HG02943 (cell line): ENCODE results near the gene PCDH12.
"Not testable (repeated sequence)": the region's sequence is repeated elsewhere in the genome, so short reads cannot be mapped to it uniquely, and the experiment has no call there.

Experiments used
- ATAC-seq: cut with Tn5 transposase; IDR thresholded peaks from one replicate; pipeline ENCODE4 v1.9.1; 2021; ENCODE audit warnings: mild to moderate bottlenecking, low read depth, moderate library complexity; ENCODE audit not compliant: unreplicated experiment

Gene PCDH12

DNA sequence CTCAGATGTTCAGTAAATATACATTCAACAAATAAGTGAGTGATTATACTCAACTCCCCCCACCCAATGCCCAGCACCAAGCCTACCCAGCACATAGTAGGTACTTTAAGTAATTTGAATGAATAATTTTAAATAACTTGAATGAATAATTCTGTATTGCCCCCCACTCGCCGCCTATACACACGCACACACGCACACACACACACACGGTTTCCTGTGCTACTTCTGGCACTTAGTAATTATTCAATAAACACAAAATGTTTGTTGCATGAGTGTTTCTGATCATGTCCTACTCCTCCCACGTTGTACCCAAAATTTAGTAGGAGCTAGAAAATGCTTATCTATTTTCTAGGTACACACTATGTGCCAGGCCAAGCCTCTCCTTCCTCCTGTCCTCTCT, 16.2 kb downstream of the PCDH12 start:
- ATAC-seq: no peak

- no peak for ATAC-seq
Observed at GRCh38 chr5:141941307-141941706, 16.7 kb downstream of the PCDH12 start.

DNA sequence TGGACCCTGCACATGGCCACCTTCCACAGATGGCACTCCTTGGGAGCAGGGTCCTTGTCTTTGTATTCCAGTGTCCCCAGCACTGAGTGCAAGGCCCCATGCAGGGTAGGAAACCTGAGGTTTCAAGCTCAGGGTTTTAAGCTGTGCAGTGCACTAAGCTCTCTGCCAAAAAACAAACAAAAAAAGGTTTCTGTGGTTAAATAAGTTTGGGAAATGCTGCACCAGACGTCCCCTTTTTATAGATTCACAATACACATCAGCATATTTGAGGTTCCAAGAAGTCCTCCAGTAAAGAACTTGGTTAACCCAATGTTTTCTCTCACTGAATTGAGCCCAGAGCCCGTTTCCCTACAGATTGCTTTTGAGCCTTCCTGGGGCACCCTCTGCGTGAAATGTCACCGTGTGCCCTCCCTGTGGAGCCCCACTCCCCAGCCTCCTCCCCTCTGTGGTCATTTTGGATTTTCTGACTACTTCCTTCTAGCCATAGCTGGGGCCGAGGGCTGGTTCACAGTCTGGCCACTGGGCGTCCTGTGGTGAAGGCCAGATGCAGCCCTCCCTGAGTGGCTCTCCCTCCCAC, 17.2 kb downstream of the PCDH12 start:
- no peak for ATAC-seq

- ATAC-seq: no peak
Observed at GRCh38 chr5:141935538-141935937, 22.5 kb downstream of the PCDH12 start.

- ATAC-seq: no peak
Observed at GRCh38 chr5:141934099-141934844, 23.7 kb downstream of the PCDH12 start.

- no peak for ATAC-seq
Observed at GRCh38 chr5:141933151-141933550, 24.9 kb downstream of the PCDH12 start.

GRCh38 chr5:141931694-141932093, 26.3 kb downstream of the PCDH12 start:
- ATAC-seq: no peak

GRCh38 chr5:141929398-141930058, 28.5 kb downstream of the PCDH12 start:
- ATAC-seq: no peak

GRCh38 chr5:141928051-141928450, 30.0 kb downstream of the PCDH12 start:
- ATAC-seq: no peak

DNA sequence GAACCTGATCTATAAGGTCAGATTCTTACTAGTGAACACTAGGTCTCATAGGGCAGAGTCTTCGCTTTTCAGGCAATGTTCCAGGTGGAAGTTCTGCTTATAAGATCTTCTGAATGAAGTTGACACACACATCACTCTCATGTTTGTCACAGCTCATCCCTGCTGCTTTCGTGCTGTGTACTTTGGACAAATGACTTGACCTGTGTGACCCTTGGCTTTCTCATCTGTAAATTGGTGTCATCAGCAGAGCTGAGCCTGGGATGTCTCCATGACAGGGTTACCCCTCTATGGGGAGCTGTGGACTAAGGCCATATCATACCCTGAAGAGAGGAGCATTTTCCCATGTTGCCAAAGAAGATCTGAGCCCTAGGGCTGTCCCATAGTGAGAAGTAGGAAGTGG, 31.6 kb downstream of the PCDH12 start:
- ATAC-seq: no peak

- ATAC-seq: peak; percentile 99
Observed at GRCh38 chr5:141923448-141924313, 34.3 kb downstream of the PCDH12 start, which contains the start of gene DELE1. TSS of gene DELE1 (plus strand) at chr5:141923871. CDS start at chr5:141923942, 71 bp downstream.

DNA sequence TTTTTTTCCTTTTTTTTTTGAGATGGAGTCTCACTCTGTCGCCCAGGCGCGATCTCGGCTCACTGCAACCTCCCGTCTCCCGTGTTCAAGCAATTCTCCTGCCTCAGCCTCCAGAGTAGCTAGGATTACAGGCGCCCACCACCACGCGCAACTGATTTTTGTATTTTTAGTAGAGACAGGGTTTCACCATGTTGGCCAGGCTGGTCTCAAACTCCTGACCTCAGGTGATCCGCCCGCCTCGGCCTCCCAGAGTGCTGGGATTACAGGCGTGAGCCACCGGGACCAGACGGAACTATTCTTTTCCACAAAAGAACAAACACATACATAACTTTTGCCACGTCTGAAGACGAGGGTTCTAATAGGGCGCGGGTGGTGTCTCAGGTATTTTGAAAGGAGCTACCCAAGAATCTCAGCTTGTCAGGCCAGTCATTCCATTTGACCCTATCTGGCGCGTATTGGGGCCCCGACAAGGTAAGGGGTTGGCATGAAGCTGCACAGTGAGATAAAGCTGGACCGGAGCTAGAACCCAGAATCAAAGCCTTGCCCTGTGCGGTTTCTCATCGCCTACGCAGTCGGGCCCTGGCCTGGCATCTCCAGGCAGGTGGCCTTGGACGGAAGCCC, 35.1 kb downstream of the PCDH12 start:
- not testable (repeated sequence) for ATAC-seq

DNA sequence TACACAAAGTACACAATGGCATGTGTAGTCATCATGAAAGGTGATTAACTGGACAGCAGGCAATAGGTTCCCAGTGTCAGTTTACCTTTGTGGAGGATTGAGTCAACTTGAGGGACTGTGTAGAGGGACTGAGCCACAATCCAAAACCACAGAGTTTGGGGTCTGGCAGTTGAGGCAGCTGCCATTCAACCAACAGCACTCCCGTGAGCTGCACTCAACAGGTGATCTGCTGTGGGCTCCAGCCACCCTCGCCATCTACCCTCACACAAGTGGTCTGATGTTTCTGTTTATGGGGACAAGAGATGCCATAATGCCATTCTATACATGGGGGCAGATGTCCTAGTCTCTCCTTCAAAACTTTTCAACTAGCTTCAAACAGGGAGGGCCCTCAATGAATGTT, 37.2 kb downstream of the PCDH12 start:
- no peak for ATAC-seq

- no peak for ATAC-seq
Observed at GRCh38 chr5:141919218-141920119, 38.5 kb downstream of the PCDH12 start.

GRCh38 chr5:141917760-141918159, 40.2 kb downstream of the PCDH12 start:
- no peak for ATAC-seq

GRCh38 chr5:141916522-141916921, 41.5 kb downstream of the PCDH12 start:
- no peak for ATAC-seq

- ATAC-seq: no peak
Observed at GRCh38 chr5:141915881-141916336, 42.1 kb downstream of the PCDH12 start.

GRCh38 chr5:141914797-141915196, 43.2 kb downstream of the PCDH12 start:
- no peak for ATAC-seq

DNA sequence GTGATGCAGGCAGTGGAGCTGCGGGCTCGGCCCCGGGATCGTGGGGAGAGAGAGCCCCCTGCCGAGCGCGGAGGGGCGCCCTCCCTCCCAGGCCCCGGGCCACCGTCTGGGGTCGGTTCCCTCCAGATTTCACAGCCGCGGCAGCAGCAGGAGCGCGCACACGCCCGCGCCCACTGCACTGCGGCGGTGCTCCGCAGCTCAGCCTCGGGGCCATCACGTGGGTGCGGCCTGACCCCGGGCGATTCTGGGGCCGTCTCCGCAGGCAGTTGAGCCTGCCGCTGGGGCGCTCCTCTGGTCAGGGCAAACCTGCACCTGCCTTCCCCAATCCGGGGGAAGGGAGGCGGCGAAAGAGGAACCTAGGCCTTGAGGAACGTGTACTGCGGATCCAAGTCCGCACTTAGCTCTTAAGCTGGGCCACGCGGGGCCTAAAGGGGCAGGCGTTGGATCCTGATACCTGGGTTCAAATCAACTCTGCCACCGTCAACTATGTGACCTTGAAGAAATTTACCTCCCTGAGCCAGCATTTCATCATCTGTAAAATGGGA, 43.7 kb downstream of the PCDH12 start:
- no peak for ATAC-seq
